Measurements from ENCODE around the gene UBE3C.

UBE3C gene

GRCh38 chr7:157195868-157196267, 57.1 kb downstream of the UBE3C start:
- DNase-seq (ENCODE audit: low read depth): no peak
- H3K4me3 ChIP-seq (ENCODE audit: low read depth, low read length): no peak overlapping the region
- TF ChIP-seq CTCF (IDR thresholded peaks at IDR 0.05; ENCODE audit: low read depth, low read length) (no peak), POLR2A (IDR thresholded peaks at IDR 0.05; ENCODE audit: extremely low read depth, insufficient read length) (no peak), MYC (IDR thresholded peaks at IDR 0.05; ENCODE audit: low read depth, low read length) (no peak), MAX (IDR thresholded peaks at IDR 0.05; ENCODE audit: low read depth, low read length) (no peak)

- no peak for TF ChIP-seq POLR2A (IDR thresholded peaks at IDR 0.05; ENCODE audit: extremely low read depth, insufficient read length)
- no peak for TF ChIP-seq MAX (IDR thresholded peaks at IDR 0.05; ENCODE audit: low read depth, low read length)
- no peak for TF ChIP-seq CTCF (IDR thresholded peaks at IDR 0.05; ENCODE audit: low read depth, low read length)
- no peak for TF ChIP-seq MYC (IDR thresholded peaks at IDR 0.05; ENCODE audit: low read depth, low read length)
- DNase-seq (ENCODE audit: low read depth): peak; percentile 70
Measured at GRCh38 chr7:157204134-157204533, 65.4 kb downstream of the UBE3C start.

GRCh38 chr7:157205438-157205837, 66.7 kb downstream of the UBE3C start:
- H3K4me3 ChIP-seq (ENCODE audit: low read depth, low read length): no peak overlapping the region
- DNase-seq (ENCODE audit: low read depth): no peak
- TF ChIP-seq MYC (IDR thresholded peaks at IDR 0.05; ENCODE audit: low read depth, low read length): no peak
- no peak for TF ChIP-seq CTCF (IDR thresholded peaks at IDR 0.05; ENCODE audit: low read depth, low read length)
- no peak for TF ChIP-seq POLR2A (IDR thresholded peaks at IDR 0.05; ENCODE audit: extremely low read depth, insufficient read length)
- no peak for TF ChIP-seq MAX (IDR thresholded peaks at IDR 0.05; ENCODE audit: low read depth, low read length)

More at GRCh38 chr7:157204134-157204533, 65.4 kb downstream of the UBE3C start:
- no peak overlapping the region for H3K4me3 ChIP-seq (ENCODE audit: low read depth, low read length)

GRCh38 chr7:157208571-157209413, 70.1 kb downstream of the UBE3C start:
- TF ChIP-seq POLR2A (IDR thresholded peaks at IDR 0.05; ENCODE audit: extremely low read depth, insufficient read length) (no peak), MYC (IDR thresholded peaks at IDR 0.05; ENCODE audit: low read depth, low read length) (no peak), CTCF (IDR thresholded peaks at IDR 0.05; ENCODE audit: low read depth, low read length) (no peak), MAX (IDR thresholded peaks at IDR 0.05; ENCODE audit: low read depth, low read length) (no peak)
- no peak overlapping the region for H3K4me3 ChIP-seq (ENCODE audit: low read depth, low read length)
- no peak for DNase-seq (ENCODE audit: low read depth)

- no peak for DNase-seq (ENCODE audit: low read depth)
- H3K4me3 ChIP-seq (ENCODE audit: low read depth, low read length): no peak overlapping the region
- no peak for TF ChIP-seq POLR2A (IDR thresholded peaks at IDR 0.05; ENCODE audit: extremely low read depth, insufficient read length)
- no peak for TF ChIP-seq MAX (IDR thresholded peaks at IDR 0.05; ENCODE audit: low read depth, low read length)
- no peak for TF ChIP-seq MYC (IDR thresholded peaks at IDR 0.05; ENCODE audit: low read depth, low read length)
- no peak for TF ChIP-seq CTCF (IDR thresholded peaks at IDR 0.05; ENCODE audit: low read depth, low read length)
Measured at GRCh38 chr7:157210682-157211081, 72.0 kb downstream of the UBE3C start.
